Erythroblast (primary cell): ENCODE measurements around the gene LONP2.

Experiments used
- GATA1 ChIP-seq: IDR thresholded peaks from 2 replicates; pipeline ENCODE4 v1.6.1; 2011; ENCODE audit warnings: low read depth, mild to moderate bottlenecking, control low read depth, low read length, moderate library complexity
- POLR2A ChIP-seq: IDR thresholded peaks from 2 replicates; pipeline ENCODE4 v1.6.1; 2011; ENCODE audit warnings: mild to moderate bottlenecking, low read length

DNA sequence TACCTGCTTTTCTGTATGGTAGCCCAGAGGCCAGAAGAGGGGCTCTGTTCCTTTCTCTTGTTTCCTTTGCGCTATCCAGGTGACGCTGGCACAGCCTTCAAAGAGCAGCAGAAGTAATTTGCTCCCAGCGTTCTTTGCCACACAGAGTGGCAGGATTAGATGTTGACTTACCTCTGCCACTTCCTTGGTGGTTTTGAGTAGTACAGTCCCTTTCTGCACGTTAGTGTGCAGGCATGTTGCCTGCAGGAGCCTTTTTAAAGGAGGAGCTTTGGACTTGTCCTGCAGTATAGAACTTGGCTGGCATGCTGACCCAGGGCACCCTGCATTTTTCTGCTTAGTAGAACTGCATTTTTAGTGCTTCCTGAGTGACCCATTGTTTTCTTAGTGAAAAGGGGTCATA lies 3.2 kb downstream of the LONP2 start, which contains the start of gene ABCC11:
- TF ChIP-seq POLR2A (no peak), GATA1 (no peak)
